ENCODE results near the gene KRTAP9-7.
"Not testable (repeated sequence)": the region's sequence is repeated elsewhere in the genome, so short reads cannot be mapped to it uniquely, and the experiment has no call there.

The KRTAP9-7 gene

GRCh38 chr17:41275648-41276190 is at the start of gene KRTAP9-7:
Gene KRTAP9-7 (plus strand): TSS chr17:41275698. CDS start chr17:41275698, 0 bp downstream.
- not testable (repeated sequence) for DNase-seq

DNA sequence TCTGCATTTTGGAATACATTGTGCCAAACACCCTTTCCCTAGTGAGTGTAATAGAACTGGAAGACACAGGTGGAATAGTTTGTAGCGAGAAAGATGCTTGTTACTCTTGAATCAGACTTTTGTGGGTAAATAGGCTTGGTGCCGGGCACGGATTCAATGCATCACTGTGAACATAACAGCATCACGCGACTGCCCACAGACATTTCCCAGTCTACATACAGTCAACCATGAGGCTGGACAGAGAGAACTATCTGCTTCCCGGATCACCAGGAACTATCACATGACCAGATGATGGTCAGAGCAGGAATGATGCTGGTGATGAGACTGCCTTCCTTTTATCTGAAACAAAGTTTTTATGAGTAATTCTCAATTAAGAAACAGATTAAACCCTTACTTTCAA is 49.4 kb upstream of the KRTAP9-7 start:
- no peak for DNase-seq

- not testable (repeated sequence) for DNase-seq
Observed at GRCh38 chr17:41226598-41227095, 48.9 kb upstream of the KRTAP9-7 start, which contains the start of gene KRTAP9-2. Gene KRTAP9-2 (plus strand): TSS chr17:41226648. CDS start chr17:41226655, 7 bp downstream.

GRCh38 chr17:41230094-41230493 is 45.4 kb upstream of the KRTAP9-7 start:
- no peak for DNase-seq

DNA sequence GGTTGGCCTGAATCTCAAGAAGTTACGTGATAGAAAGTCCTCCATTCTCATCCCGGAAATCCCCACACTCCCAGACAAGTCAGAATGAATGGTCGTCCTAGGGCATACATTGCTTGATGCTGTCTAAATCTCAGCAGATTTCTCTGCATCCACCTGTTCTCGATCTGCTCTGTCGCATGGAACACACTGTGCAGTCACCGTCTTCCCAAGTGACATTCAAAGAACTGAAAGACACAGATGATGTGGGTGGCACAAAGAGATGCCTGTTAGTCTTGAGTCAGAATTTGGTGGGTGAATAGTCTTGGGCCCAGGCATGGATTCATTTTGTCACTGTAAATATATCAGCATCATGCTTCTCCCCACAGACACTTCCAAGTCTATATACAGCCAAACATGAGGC is 43.8 kb upstream of the KRTAP9-7 start:
- DNase-seq = no peak

GRCh38 chr17:41232399-41233105 is 42.9 kb upstream of the KRTAP9-7 start, which contains the start of gene KRTAP9-3:
Gene KRTAP9-3 (plus strand): TSS chr17:41232449. CDS start chr17:41232502, 53 bp downstream.
- not testable (repeated sequence) for DNase-seq

GRCh38 chr17:41237116-41237515 is 38.4 kb upstream of the KRTAP9-7 start:
- not testable (repeated sequence) for DNase-seq

GRCh38 chr17:41237949-41238437 is 37.5 kb upstream of the KRTAP9-7 start, which contains the start of gene KRTAP9-8:
Gene KRTAP9-8 (plus strand): TSS chr17:41237999. CDS start chr17:41238052, 53 bp downstream.
- not testable (repeated sequence) for DNase-seq

DNA sequence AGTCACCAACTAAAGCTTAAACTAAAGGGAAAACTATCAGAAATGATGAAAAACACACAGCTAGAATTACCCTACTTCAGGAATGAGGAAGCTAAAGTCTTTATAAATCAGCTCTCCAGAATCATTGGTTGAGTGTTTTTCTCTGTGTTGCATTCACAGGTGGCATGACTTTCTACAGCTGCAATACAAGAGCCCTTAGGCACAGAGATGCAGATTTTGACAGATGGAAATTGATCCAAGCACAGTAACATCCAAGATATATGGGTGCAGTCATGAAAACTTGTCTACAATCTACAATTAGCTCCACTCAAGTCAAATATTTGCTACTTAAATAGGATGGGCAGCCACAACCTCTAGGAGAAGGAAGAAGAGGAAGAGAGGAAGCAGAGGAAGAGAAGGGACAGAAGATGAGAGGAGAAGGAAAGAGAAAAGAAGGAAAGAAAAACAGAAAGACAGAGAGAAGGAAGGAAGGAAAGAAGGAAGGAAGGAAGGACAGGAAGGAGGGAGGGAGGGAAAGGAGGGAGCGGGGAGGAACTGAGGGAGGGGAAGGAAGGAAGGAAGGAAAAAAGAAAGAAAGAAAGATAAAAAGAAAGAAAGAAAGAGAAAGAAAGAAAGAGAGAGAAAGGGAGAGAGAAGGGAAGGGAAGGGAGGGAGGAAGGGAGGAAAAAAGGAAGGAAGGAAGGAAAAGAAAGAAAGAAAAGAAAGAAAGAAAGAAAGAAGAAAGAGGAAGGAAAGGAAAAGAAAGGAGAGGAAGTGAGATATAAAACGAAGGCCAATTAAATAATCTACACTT is 28.3 kb upstream of the KRTAP9-7 start:
- not testable (repeated sequence) for DNase-seq

GRCh38 chr17:41249637-41250240 is 25.8 kb upstream of the KRTAP9-7 start, which contains the start of gene KRTAP9-4:
Gene KRTAP9-4 (plus strand): TSS chr17:41249687. CDS start chr17:41249721, 34 bp downstream.
- DNase-seq = not testable (repeated sequence)

- DNase-seq = no peak
Observed at GRCh38 chr17:41251261-41251660, 24.2 kb upstream of the KRTAP9-7 start.

DNA sequence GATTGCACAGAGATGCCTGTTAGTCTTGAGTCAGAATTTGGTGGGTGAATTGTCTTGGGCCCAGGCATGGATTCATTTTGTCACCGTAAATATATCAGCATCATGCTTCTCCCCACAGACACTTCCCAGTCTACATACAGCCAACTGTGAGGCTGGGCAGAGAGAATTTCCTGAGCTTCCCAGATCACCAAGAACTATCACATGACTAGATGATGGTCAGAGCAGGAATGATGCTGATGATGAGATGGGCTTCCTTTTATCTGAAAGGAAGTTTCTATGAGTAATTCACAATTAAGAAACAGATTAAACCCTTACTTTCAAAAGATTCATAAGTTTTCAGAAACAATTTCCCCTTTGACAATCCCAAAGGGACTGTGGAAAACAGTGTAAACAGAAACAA is 20.6 kb upstream of the KRTAP9-7 start:
- no peak for DNase-seq

GRCh38 chr17:41255381-41256290 is 19.9 kb upstream of the KRTAP9-7 start, which contains the start of gene KRTAP9-9:
Gene KRTAP9-9 (plus strand): TSS chr17:41255384.
- DNase-seq = not testable (repeated sequence)

DNA sequence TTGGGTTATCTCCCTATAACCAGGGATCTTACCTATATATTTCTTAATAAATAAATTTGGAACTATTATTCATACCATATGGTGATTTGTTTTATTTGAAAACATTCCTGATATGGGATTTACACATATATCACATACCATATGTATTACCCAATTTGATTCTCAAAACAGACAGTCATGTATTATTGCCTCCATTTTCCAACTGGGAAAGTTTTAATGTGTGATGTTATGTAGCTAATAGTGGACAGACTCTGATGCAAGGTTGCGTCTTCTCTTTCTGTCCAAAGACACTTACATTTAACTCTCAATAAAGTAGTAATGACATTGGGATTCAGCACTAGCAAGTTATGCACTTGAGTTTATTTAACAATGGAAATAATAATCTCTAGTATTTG is 19.2 kb upstream of the KRTAP9-7 start:
- no peak for DNase-seq

DNA sequence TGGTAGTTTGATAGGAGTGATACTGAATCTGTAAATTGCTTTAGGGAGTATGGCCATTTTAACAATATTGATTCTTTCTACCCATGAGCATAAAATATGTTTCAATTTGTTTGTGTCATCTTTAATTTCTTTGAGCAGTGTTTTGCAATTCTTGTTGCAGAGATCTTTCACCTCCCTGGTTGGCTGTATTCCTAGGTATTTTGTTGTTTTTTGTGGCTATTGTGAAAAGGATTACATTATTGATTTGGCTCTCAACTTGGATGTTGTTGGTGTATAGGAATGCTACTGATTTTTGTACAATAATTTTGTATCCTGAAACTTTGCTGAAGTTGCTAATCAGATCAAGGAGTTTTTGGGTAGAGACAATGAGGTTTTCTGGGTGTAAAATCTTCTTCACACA is 17.1 kb upstream of the KRTAP9-7 start:
- no peak for DNase-seq

- DNase-seq = no peak
Observed at GRCh38 chr17:41263212-41263611, 12.3 kb upstream of the KRTAP9-7 start.

DNA sequence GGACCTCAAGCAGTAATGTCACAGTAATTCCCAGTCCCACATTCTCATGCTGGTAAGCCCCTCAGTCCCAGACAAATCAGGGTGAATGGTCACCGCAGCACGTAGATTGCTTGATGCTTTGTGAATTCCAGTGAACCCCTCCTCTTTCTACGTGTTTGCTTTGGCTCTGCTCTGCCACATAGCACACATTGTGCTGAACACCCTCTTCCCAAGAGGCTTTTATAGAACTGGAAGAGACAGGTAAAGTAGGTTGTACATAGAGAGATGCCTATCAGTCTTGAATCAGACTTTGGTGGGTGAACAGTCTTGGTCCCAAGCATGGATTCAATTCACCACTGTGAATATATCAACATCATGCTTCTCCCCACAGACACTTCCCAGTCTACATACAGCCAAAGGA is 10.9 kb upstream of the KRTAP9-7 start:
- no peak for DNase-seq

DNA sequence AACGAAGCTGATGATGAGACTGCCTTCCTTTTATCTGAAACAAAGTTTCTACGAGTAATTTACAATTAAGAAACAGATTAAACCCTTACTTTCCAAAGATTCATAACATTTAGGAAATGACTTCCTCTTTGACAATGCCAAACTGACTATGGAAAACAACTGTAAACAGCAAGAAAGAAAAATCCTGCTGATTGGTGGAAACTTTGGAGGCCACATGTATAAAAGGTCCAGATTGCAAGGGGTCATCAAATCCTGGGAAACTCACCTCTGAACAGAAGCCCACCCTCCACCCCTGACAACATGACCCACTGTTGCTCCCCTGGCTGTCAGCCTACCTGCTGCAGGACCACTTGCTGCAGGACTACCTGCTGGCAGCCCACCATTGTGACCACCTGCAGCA is 10.4 kb upstream of the KRTAP9-7 start, which contains the start of gene KRTAP9-6:
Gene KRTAP9-6 (plus strand): TSS at position 301 of the 400 bp plus-strand sequence. CDS start 0 bp downstream, at position 301.
- no peak for DNase-seq

GRCh38 chr17:41267711-41268110 is 7.8 kb upstream of the KRTAP9-7 start:
- no peak for DNase-seq

DNA sequence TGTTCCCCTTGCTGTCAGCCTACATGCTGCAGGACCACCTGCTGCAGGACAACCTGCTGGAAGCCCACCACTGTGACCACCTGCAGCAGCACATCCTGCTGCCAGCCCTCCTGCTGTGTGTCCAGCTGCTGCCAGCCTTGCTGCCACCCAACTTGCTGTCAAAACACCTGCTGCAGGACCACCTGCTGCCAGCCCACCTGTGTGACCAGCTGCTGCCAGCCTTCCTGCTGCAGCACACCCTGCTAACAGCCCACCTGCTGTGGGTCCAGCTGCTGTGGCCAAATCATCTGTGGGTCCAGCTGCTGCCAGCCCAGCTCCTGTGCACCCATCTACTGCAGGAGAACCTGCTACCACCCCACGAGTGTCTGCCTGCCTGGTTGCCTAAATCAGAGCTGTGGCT is 4.2 kb upstream of the KRTAP9-7 start:
- not testable (repeated sequence) for DNase-seq

DNA sequence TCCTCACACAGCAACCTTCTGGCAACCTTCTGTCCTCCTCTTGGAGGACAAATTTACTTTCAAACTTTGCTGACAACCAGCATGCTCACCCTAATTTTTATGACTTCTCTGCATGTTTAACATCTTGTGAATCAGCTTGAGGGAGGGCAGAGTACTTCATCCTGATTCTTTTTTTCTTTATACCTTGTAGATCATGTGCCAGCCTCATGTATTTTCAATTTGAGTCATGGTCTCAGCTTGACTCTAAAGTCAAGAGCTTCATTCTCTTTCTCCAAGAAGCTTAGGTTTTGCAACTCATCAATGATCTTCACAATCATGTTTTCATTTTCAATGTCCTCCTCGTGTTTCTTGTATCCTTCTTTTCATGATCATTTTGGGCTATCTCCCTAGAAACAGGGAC is 3.6 kb upstream of the KRTAP9-7 start:
- no peak for DNase-seq
